Liver (tissue), 9 donors: Measurements from ENCODE around the gene TMEM163. TPM values are rescaled to one million over a fixed set of nuclear protein-coding genes. Genes with fewer than 3 reads are reported as not detected.

ENCODE experiments used
- DNase-seq: peaks from one replicate; pipeline ENCODE4 v3.0.0-alpha.2; 2017; ENCODE audit warnings: low spot score
- H3K27ac ChIP-seq, 2 donors: one replicate each; pipeline ENCODE4 v1.7.0; 2013; ENCODE audit warnings: inconsistent platforms in 2 of 2, low read length in 2 of 2, control low read depth in 1 of 2, low read depth in 1 of 2, mild to moderate bottlenecking in 1 of 2
- H3K27me3 ChIP-seq, 4 donors: one replicate each; pipeline versions ENCODE4 v1.6.1 to v1.7.0; 2013; ENCODE audit warnings: low read length in 3 of 4, inconsistent platforms in 1 of 4, mild to moderate bottlenecking in 1 of 4, moderate library complexity in 1 of 4; ENCODE audit not compliant: control insufficient read depth in 4 of 4, insufficient read depth in 4 of 4
- H3K36me3 ChIP-seq, 4 donors: one replicate each; pipeline versions ENCODE4 v1.6.1 to v1.7.0; 2013; ENCODE audit warnings: low read length in 3 of 4, mild to moderate bottlenecking in 3 of 4, low read depth in 1 of 4, moderate library complexity in 1 of 4; ENCODE audit not compliant: control insufficient read depth in 4 of 4, insufficient read depth in 3 of 4
- H3K4me1 ChIP-seq, 4 donors: one replicate each; pipeline versions ENCODE4 v1.6.1 to v1.7.0; 2013; ENCODE audit warnings: low read length in 3 of 4, mild to moderate bottlenecking in 3 of 4, moderate library complexity in 1 of 4; ENCODE audit not compliant: control insufficient read depth in 4 of 4, insufficient read depth in 4 of 4
- H3K4me3 ChIP-seq, 3 donors: one replicate each; pipeline versions ENCODE4 v1.6.1 to v1.7.0; 2013; ENCODE audit warnings: low read length in 3 of 3, control low read depth in 1 of 3, low read depth in 1 of 3, mild to moderate bottlenecking in 1 of 3
- H3K9ac ChIP-seq, 2 donors: one replicate each; pipeline ENCODE4 v1.7.0; 2013; ENCODE audit warnings: low read length in 2 of 2, mild to moderate bottlenecking in 2 of 2, moderate library complexity in 2 of 2, control low read depth in 1 of 2, low read depth in 1 of 2
- H3K9me3 ChIP-seq, 4 donors: one replicate each; pipeline versions ENCODE4 v1.6.1 to v1.7.0; 2013; ENCODE audit warnings: low read length in 3 of 4; ENCODE audit not compliant: control insufficient read depth in 4 of 4
- EGR1 ChIP-seq, 2 donors: IDR thresholded peaks; 2 replicates each; pipeline ENCODE4 v1.6.1; 2016 to 2018; ENCODE audit warnings: antibody characterized with exemption in 2 of 2, low read depth in 2 of 2
- FOXA1 ChIP-seq: IDR thresholded peaks from 2 replicates; pipeline ENCODE4 v1.6.1; 2016; ENCODE audit warnings: antibody characterized with exemption
- FOXA2 ChIP-seq: IDR thresholded peaks from 2 replicates; pipeline ENCODE4 v1.6.1; 2016; ENCODE audit warnings: antibody characterized with exemption
- GABPA ChIP-seq, 2 donors: IDR thresholded peaks in 1 of 2; conservative IDR thresholded peaks in 1 of 2; 2 replicates each; pipeline ENCODE4 v1.6.1; 2016; ENCODE audit warnings: antibody characterized with exemption in 2 of 2, mild to moderate bottlenecking in 1 of 2, moderate library complexity in 1 of 2
- HNF4G ChIP-seq: IDR thresholded peaks from 2 replicates; pipeline ENCODE4 v1.6.1; 2016; ENCODE audit warnings: antibody characterized with exemption
- JUND ChIP-seq, 2 donors: IDR thresholded peaks; 2 replicates each; pipeline ENCODE4 v1.6.1; 2016; ENCODE audit warnings: antibody characterized with exemption in 2 of 2
- NR2F2 ChIP-seq: IDR thresholded peaks from 2 replicates; pipeline ENCODE4 v1.6.1; 2016; ENCODE audit warnings: antibody characterized with exemption
- RAD21 ChIP-seq, 2 donors: IDR thresholded peaks; 2 replicates each; pipeline ENCODE4 v1.6.1; 2016; ENCODE audit warnings: antibody characterized with exemption in 2 of 2, mild to moderate bottlenecking in 2 of 2
- RXRA ChIP-seq, 2 donors: IDR thresholded peaks; 2 replicates each; pipeline ENCODE4 v1.6.1; 2017 to 2018; ENCODE audit warnings: antibody characterized with exemption in 2 of 2, mild to moderate bottlenecking in 1 of 2
- WGBS: extraction: QIAGEN DNeasy Blood & Tissue Kit; methylation state at CpG from one replicate; pipeline ENCODE4 v1.1.7; 2013; 5-methylcytosine and 5-hydroxymethylcytosine counted together
- polyA plus RNA-seq, 2 donors: library from polyadenylated mRNA; stranded (reverse) in 1 of 2; unstranded in 1 of 2; fragments of 200-250 nt in 1 of 2; fragments of >200 nt in 1 of 2; fragmentation: Nextera tagmentation in 1 of 2; extraction: Ambion mirVana in 1 of 2; gene quantifications; one replicate each; pipeline versions ENCODE4 v1.2.1 to v1.2.3, GENCODE V29; 2013 to 2015
- total RNA-seq, 2 donors: library from RNA; depleted of rRNA; stranded (reverse); fragments of >200 nt; gene quantifications; one replicate each; pipeline ENCODE4 v1.2.3, GENCODE V29; 2014
- TF ChIP-seq, protein P1 (sequence below): IDR thresholded peaks from 2 replicates; pipeline ENCODE4 v1.6.1; 2016; ENCODE audit warnings: antibody characterized with exemption, mild to moderate bottlenecking
- TF ChIP-seq, protein P2 (sequence below): fragments of 150-350 bp; IDR thresholded peaks from 2 replicates; pipeline ENCODE4 v1.5.1; 2017; ENCODE audit warnings: improper control_type of control experiment, low read depth, low read length; ENCODE audit not compliant: missing input control
- TF ChIP-seq, protein P3 (sequence below): IDR thresholded peaks from 2 replicates; pipeline ENCODE4 v1.6.1; 2016; ENCODE audit warnings: antibody characterized with exemption
- TF ChIP-seq, protein P4 (sequence below): IDR thresholded peaks from 2 replicates; pipeline ENCODE4 v1.6.1; 2016; ENCODE audit warnings: antibody characterized with exemption
- donor health status: healthy.
- donor health status: healthy.
- donor health status: healthy.
- donor health status: healthy.
- donor health status: healthy.

The TMEM163 gene
- total and polyA plus RNA-seq, 4 donors: 0.08 to 0.48 (median 0.25) TPM

DNA sequence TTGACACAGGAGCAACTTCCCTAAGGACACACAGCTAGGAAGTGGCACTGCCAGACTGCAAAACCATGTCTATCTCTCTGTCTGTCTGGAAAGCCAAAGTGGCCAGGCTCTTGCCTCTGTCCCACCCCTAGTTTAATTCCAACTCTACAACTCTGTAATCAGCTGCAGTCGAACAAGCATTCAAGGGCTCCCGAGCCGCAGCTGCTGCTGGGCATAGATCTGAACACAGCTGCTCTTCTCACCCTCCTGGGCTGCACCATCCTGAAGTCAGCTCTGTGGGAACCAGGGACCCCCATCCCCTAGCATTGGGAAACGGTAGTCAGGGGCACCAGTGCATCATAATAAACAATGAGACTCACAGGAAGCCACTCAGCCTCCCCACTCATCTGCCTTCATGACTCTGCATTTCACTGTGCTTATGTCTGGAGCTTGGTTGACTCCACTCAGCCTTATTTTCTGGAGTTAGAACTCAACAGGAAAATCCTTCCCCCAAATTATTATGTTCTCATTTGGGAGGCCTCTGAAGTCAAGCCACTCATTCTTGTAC lies 44.4 kb upstream of the TMEM163 start (continued):
- TF ChIP-seq, protein P1, sequence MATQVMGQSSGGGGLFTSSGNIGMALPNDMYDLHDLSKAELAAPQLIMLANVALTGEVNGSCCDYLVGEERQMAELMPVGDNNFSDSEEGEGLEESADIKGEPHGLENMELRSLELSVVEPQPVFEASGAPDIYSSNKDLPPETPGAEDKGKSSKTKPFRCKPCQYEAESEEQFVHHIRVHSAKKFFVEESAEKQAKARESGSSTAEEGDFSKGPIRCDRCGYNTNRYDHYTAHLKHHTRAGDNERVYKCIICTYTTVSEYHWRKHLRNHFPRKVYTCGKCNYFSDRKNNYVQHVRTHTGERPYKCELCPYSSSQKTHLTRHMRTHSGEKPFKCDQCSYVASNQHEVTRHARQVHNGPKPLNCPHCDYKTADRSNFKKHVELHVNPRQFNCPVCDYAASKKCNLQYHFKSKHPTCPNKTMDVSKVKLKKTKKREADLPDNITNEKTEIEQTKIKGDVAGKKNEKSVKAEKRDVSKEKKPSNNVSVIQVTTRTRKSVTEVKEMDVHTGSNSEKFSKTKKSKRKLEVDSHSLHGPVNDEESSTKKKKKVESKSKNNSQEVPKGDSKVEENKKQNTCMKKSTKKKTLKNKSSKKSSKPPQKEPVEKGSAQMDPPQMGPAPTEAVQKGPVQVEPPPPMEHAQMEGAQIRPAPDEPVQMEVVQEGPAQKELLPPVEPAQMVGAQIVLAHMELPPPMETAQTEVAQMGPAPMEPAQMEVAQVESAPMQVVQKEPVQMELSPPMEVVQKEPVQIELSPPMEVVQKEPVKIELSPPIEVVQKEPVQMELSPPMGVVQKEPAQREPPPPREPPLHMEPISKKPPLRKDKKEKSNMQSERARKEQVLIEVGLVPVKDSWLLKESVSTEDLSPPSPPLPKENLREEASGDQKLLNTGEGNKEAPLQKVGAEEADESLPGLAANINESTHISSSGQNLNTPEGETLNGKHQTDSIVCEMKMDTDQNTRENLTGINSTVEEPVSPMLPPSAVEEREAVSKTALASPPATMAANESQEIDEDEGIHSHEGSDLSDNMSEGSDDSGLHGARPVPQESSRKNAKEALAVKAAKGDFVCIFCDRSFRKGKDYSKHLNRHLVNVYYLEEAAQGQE: no peak

DNA sequence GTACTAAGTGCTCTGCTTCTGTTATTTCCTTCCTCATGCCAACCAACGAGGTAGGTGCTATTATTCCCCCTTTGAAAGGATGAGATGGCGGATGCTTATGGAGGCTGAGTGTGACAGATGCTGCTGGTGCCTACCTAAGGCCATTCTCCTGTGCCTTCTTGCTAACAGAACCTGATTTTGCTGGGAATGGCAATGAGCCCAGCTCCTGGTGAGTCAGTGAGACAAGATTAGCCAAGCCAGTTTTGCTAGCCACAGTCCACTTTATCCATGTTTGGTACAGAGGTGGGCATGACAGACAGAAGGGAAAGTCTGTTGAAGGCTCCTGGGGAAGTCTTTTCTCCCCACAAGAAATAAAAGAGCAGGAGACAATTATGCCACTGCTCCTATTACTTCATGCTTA lies 43.7 kb upstream of the TMEM163 start:
- 68% methylated on average over 2 of the region's 2 CpGs for WGBS
- H3K27ac ChIP-seq: no peak overlapping the region
- DNase-seq: no peak
- no peaks in the 10 kb centered on the region for H3K9me3 ChIP-seq
- H3K4me1 ChIP-seq: no peaks in the 10 kb centered on the region
- H3K27me3 ChIP-seq: no peaks in the 10 kb centered on the region
- H3K4me3 ChIP-seq: no peak overlapping the region
- H3K9ac ChIP-seq: no peak overlapping the region
- TF ChIP-seq GABPA (IDR thresholded peaks at IDR 0.05 in 1 of 2, conservative IDR thresholded peaks at IDR 0.05 in 1 of 2) (no peak), HNF4G (no peak), EGR1 (IDR thresholded peaks at IDR 0.05; ENCODE audit: low read depth in 2 of 2) (no peak), FOXA2 (no peak), NR2F2 (no peak)
- TF ChIP-seq, protein P2, sequence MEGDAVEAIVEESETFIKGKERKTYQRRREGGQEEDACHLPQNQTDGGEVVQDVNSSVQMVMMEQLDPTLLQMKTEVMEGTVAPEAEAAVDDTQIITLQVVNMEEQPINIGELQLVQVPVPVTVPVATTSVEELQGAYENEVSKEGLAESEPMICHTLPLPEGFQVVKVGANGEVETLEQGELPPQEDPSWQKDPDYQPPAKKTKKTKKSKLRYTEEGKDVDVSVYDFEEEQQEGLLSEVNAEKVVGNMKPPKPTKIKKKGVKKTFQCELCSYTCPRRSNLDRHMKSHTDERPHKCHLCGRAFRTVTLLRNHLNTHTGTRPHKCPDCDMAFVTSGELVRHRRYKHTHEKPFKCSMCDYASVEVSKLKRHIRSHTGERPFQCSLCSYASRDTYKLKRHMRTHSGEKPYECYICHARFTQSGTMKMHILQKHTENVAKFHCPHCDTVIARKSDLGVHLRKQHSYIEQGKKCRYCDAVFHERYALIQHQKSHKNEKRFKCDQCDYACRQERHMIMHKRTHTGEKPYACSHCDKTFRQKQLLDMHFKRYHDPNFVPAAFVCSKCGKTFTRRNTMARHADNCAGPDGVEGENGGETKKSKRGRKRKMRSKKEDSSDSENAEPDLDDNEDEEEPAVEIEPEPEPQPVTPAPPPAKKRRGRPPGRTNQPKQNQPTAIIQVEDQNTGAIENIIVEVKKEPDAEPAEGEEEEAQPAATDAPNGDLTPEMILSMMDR: no peak
- H3K36me3 ChIP-seq: no peaks in the 10 kb centered on the region

DNA sequence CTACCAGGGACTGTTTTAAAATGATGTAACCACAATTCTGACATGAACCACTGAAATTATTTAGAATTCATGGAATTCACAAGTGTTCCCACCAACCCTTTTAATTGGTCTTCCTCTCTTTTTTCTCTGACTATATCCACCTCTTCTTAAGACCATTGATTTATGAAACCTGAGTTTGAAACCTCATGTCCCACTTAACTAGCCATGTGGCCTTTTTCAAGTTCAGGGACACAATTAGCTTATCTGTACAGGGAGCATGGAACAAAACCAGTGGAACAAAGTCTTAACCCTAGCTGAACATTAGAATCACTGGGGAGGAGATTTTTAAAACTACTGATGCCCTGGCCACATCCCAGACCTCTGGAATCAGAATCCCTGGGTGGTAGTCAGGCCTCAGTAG lies 41.6 kb upstream of the TMEM163 start:
- no peaks in the 10 kb centered on the region for H3K27me3 ChIP-seq

More for the DNA sequence above, 41.6 kb upstream of the TMEM163 start:
- TF ChIP-seq, protein P3, sequence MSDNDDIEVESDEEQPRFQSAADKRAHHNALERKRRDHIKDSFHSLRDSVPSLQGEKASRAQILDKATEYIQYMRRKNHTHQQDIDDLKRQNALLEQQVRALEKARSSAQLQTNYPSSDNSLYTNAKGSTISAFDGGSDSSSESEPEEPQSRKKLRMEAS: no peak
- TF ChIP-seq FOXA1 (no peak), HNF4G (no peak), RAD21 (IDR thresholded peaks at IDR 0.05) (no peak), JUND (IDR thresholded peaks at IDR 0.05) (no peak), NR2F2 (no peak), RXRA (IDR thresholded peaks at IDR 0.05) (no peak), GABPA (IDR thresholded peaks at IDR 0.05 in 1 of 2, conservative IDR thresholded peaks at IDR 0.05 in 1 of 2) (no peak)
- TF ChIP-seq, protein P4, sequence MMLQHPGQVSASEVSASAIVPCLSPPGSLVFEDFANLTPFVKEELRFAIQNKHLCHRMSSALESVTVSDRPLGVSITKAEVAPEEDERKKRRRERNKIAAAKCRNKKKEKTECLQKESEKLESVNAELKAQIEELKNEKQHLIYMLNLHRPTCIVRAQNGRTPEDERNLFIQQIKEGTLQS: no peak
- TF ChIP-seq, protein P1: no peak
- Histone ChIP-seq H3K9me3 (no peaks in the 10 kb centered on the region), H3K4me1 (no peaks in the 10 kb centered on the region), H3K36me3 (no peaks in the 10 kb centered on the region), H3K27ac (no peak overlapping the region), H3K9ac (no peak overlapping the region), H3K4me3 (no peak overlapping the region)
- DNase-seq: no peak
